ENCODE measurements around the gene ADCY3. TPM values are rescaled to one million over a fixed set of nuclear protein-coding genes. Genes with fewer than 3 reads are reported as not detected.

ADCY3 gene
- total RNA-seq, 1 donor from 2014 or later, result 24.5 TPM

DNA sequence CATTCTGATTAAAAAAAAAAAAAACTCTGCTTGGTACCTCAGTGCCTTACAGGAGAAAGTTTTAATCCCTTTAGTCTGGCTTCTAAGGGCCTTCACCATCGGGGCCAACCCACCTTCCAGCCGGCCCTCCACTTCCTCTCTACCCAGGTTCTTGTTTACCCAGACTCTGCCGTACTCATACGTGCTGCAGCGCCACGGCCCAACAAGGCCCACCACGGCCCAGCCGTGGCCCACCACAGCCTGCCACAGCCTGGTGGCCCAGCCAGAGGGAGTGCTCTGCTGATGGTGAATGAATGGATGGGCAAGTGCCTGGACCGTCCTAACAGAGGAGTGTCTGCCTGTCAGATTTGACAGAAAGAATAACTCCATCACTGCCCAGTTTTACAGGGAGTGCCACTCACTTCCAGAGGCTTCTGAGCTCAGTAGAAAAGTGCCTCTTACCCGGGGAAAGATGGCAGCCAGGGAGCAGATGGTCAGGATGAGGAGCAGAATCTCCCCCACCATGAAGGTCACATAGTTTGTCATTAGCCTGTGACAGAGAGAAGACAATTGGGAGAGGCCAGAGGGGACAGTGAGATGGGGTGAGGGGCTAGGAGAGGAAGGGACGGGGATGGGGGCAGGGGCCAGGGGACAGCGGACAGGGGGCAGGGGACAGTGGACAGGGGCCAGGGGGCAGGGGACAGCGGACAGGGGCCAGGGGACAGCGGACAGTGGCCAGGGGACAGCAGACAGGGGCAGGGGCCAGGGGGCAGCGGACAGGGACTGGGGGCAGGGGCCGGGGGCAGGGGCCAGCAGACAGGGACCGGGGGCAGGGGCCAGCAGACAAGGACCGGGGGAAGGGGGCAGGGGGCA lies 88.6 kb downstream of the ADCY3 start:
- no peak for DNase-seq (ENCODE audit: low read depth in 2 of 2)

DNA sequence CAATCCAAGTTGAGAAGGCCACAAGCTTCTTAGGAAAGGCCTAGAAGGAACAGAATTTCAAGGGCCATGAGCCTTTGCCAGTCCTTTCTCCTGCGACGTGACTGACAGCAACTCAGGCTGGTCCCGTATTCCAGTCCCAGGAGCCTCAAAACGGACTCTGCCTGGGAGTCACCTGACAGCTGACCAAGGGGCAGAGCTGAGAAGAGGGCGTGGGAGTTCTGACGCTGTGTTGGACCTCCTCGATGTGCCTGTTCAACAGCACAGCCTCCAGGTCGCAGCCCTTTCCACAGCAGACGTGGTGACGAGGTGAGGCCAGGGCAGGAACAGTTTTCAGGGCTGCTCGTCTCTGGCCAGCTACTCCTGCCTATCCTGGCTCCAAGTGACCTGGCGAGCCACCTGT lies 89.3 kb downstream of the ADCY3 start:
- DNase-seq (ENCODE audit: low read depth in 2 of 2), result no peak

- DNase-seq (ENCODE audit: low read depth in 2 of 2), result peak in 1 of 2 donors; percentile 45
Measured at GRCh38 chr2:24830351-24830750, 89.7 kb downstream of the ADCY3 start.

- no peak for DNase-seq (ENCODE audit: low read depth in 2 of 2)
Measured at GRCh38 chr2:24828238-24828996, 91.6 kb downstream of the ADCY3 start.

DNA sequence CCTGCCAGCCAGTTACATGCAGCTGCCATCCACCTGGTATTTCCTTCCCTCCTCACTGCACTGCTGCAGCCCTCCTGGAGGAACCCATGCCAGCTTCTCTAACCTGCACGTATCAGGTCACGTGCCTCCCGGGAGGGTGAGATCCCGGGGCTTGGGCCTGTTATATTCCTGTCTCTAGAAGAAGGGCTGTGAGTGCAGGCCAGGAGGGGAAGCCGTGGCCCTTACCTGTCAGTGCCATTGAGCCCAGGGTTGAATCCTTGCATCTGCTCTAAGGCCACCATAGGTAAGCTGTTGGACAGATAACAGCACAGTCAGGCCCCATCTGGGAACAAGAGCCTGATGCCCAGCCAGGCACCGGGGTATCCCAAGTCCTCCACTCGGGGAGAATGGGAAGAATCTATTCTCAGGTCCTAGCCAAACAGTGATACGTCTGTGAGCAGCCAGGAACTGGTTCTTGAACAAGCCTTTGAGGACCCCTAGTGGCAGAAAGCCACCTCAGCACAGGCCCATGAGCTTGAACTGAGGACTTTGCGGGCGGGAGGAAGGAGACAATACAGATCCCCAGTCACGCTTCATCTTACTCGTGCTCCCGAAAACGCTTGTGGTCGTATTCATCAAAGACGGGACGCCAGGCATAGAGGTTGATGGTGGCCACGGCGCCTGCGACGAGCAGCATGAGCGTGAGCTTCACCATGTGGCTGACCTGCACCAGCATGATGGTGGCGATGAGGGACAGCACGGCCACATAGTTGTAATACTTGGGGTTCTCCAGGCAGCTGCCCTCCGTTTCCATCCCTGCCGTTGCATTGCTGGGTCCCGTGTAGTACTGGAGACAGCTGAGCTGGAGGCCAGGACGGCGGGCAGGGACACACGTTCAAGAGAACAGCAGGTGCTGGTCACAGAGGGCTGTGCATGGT lies 92.5 kb downstream of the ADCY3 start:
- DNase-seq (ENCODE audit: low read depth in 2 of 2), result peak; percentile 78 to 89

DNA sequence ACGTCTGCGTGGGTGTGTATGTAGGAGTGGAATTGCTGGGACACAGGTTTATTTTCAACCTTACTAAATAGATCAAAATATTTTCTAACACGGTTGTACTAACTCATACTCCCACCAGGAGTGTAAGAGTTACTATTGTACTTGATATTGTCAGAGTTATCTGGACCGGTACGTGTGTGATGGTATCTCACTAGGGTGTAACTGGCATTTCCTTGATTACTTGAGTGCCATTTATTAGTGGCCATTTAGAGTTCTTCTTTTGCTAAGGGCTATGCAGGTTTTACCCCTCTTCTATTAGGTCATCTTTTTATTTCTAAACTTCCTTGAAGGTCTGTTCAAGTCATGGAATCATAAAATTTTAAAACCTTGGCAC lies 93.3 kb downstream of the ADCY3 start:
- DNase-seq (ENCODE audit: low read depth in 2 of 2), result peak in 1 of 2 donors; percentile 25

DNA sequence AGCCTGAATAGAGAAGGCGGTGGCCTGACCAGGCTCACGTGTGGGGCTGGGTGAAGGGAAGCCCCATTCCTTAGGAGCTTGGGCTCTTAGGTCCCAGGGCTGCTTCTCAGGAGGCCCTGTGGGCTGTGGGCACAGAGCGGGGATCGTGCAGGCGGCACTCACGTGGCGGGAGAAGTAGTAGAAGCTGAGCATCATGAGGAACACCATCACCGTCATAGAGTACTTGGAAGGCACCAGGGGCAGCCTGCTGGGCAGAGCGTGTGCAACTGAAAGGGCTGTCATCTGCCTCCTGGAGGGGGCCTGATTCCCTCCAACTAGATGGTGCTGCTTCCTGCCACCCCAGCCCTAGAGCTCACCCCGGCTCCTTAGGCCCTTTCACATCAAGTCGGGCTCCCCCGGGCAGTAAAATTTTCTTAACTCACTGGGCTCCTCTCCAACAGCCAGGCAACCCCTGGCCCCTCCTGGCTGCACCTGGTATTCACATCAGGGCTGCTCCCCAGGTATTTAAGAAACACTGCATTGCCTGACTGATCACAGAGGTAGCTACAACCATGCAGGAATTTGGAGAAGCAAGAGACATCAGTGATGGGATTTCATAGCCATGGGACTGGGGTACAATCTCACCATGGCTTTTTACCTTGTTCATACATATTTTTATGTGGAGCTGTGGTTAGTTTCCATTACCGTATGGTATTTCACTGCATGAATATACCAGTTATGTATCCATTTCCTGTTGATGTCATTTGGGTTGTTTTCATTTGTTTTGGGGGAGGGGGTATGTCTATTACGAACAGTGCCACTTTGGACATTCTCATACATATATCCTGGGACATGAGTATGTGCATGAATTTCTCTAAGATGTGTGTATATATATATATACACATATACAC lies 93.9 kb downstream of the ADCY3 start:
- peak; percentile 10 to 51 for DNase-seq (ENCODE audit: low read depth in 2 of 2)

GRCh38 chr2:24824966-24825882 lies 94.8 kb downstream of the ADCY3 start:
- DNase-seq (ENCODE audit: low read depth in 2 of 2), result peak in 1 of 2 donors; percentile 21

DNA sequence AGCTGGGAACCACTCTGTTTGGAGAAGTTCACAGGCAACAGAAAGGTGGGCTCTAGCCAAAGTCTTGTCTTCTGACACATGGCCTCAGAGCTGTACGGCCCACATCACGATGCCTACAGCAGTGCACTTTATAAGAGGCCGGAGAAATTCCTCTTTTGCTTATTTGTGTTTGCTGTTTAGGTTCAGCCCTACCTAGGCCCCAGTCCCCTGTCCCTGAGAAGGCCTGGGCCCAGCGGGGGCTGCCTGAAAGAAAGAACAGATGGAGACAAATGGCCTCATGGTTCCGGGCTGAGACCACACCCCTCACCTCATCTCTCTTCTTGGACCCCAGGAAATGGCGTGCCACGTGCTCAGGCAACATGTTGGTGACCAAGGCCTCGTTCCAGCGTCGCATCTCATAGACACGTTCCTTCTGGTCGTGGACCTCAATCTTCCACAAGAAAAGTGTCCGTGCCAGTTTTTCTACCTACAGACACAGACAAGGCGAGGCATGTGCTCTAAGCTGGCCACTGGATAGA lies 95.9 kb downstream of the ADCY3 start:
- DNase-seq (ENCODE audit: low read depth in 2 of 2), result no peak

DNA sequence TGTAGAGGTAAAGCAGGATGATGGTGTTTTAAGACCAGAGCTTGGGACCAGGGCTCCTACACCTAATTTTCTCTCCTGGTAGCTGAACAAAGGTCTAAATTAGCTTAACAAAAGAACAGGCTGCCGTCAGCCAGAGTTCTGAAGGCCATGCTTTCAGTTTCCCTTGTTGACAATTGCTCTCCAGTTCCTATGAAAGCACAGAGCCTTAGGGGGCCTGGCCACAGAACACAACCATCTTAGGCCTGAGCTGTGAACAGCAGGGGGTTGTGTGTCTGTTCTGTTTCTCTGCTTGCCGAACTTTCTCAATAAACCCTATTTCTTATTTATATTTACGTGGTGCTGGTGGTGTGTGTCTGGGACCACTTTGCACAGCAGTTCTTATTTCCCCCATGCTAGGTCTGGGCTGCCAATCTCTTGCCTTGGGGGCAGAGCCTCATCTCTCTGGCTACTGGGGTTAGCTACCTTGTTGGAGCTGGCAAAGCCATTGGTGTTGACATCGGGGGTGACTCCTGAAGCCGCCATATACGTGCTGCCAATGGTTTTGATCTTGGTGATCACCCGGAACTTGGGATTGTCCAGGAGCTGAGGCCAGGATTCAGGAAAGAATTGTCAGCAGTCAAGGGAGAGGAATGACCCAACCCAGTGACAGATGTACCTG lies 97.9 kb downstream of the ADCY3 start:
- DNase-seq (ENCODE audit: low read depth in 2 of 2), result no peak

DNA sequence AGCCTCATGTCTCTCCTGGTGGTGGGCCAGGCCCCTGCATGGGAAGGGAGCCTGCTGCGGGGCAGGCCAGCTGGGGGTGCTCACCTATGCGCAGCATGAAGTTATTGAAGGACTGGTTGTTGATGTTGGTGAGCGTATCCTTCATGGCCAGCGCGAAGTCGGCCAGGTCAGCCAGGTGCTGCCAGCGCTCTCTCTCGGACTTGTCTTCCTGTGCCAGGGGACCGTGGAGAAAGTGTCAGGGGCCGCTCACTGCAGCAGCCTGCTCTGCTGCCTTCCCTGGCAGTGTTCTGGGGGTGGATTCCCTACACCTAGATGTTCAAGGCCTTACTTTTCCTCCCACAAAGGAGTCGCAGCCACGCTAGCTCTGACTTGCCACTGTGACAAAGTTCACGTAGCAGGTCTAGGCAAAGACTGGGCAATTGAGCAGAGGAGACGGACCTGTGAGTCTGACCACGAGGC lies 98.6 kb downstream of the ADCY3 start:
- no peak for DNase-seq (ENCODE audit: low read depth in 2 of 2)

GRCh38 chr2:24820598-24821432 lies 99.2 kb downstream of the ADCY3 start:
- no peak for DNase-seq (ENCODE audit: low read depth in 2 of 2)

DNA sequence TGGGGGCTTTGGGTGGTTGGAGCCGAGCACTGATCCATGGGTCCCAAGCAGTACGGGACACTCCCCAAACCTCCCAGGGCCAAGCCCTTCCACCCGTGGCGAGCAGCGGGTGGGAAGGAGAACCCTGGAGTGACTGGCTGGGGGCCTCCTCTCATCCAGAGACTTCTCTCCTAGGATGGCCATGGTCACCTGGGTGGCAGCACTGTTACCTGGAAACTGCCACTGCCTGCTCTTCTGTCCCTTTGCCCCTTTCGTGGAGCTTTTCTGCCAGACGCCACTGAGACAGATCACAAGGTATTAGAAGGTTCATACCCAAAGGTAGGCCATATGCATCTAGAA lies 99.9 kb downstream of the ADCY3 start:
- DNase-seq (ENCODE audit: low read depth in 2 of 2), result no peak

GRCh38 chr2:24819442-24820174 lies 100.4 kb downstream of the ADCY3 start:
- DNase-seq (ENCODE audit: low read depth in 2 of 2), result no peak

- DNase-seq (ENCODE audit: low read depth in 2 of 2), result no peak
Measured at GRCh38 chr2:24818721-24819167, 101.3 kb downstream of the ADCY3 start.

GRCh38 chr2:24816884-24817283 lies 103.2 kb downstream of the ADCY3 start:
- DNase-seq (ENCODE audit: low read depth in 2 of 2), result peak in 1 of 2 donors; percentile 84

- no peak for DNase-seq (ENCODE audit: low read depth in 2 of 2)
Measured at GRCh38 chr2:24816404-24816803, 103.6 kb downstream of the ADCY3 start.

Measured in dermis microvascular lymphatic vessel endothelial cell (primary cell).